ENCODE results near the gene UBE2G2.

Gene UBE2G2

DNA sequence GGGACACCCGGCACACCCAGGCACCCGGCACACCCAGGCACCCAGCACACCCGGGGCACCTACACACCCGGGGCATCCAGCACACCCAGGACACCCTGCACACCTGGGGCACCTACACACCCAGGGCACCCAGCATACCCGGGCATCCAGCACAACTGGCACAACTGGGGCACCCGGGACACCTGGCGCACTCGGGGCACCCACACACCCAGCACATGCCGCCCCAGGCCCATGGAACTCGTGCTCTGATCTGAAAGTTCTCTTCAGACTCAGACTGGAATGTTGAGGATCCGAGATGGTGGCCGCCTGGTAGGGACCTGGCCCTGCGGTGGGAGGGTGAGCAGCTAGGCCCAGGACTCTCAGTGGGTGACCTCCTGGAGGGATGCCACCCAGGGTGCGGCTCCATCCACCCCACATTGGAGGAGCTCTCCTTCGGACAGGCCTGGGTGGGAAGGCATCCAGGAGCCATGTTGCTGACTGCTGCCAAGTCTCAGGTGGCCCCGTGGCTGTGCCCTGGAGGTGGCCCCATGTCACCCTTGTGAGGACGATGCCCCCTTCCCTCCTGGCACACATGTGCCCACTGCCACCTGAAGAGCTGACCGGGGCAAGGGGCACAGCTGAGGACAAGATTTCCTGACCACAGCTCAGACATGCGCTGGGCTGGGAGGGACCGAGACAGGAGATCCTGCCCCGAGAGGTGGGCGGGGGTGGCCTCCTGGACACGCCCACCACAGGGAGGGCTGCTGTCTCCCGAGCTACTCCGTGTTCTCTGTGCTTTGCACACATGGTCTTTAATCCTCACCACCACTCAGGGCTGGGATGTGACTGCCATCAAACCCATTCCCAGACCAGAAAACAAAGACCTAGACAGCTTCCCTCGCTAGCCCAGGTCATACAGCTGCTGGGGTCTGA, 37.0 kb downstream of the UBE2G2 start:
- Mint-ChIP-seq H3K36me3 (peaks cover 23 to 36% of the 10 kb centered on the region in 2 donors), H3K27ac (no peak overlapping the region), H3K27me3 (no peaks in the 10 kb centered on the region), H3K9me3 (no peaks in the 10 kb centered on the region), H3K4me3 (no peak overlapping the region), H3K4me1 (peaks cover 11 to 12% of the 10 kb centered on the region in 2 donors)
- no peak for DNase-seq
- no peak for ATAC-seq (replicated peaks)

DNA sequence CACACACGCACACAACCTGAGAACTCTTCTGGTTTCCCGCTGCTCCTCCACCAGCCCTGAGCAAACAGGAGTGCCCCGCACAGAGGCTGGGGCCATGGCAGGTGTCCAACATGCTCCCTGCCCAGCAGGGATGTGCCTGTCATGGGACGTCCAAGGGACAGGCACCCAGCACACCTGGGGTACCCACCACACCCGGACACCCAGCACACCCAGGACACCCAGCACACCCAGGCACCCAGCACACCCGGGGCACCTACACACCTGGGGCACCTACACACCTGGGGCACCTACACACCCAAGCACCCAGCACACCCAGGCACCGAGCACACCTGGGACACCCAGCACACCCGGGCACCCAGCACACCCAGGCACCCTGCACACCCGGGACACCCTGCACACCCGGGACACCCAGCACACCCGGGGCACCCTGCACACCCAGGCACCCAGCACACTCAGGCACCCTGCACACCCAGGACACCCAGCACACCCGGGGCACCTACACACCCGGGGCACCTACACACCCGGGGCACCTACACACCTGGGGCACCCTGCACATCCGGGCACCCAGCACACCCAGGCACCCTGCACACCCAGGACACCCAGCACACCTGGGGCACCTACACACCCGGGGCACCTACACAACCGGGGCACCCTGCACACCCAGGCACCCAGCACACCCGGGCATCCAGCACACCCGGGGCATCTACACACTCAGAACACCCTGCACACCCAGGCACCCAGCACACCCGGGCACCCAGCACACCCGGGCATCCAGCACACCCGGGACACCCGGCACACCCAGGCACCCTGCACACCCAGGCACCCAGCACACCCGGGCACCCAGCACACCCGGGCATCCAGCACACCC, 37.9 kb downstream of the UBE2G2 start:
- Mint-ChIP-seq H3K9me3 (no peaks in the 10 kb centered on the region), H3K4me1 (peaks cover 11 to 12% of the 10 kb centered on the region in 2 donors), H3K4me3 (no peak overlapping the region), H3K27ac (no peak overlapping the region), H3K36me3 (peaks cover 18 to 29% of the 10 kb centered on the region in 2 donors), H3K27me3 (no peaks in the 10 kb centered on the region)
- DNase-seq (no peak), ATAC-seq (replicated peaks) (no peak)

DNA sequence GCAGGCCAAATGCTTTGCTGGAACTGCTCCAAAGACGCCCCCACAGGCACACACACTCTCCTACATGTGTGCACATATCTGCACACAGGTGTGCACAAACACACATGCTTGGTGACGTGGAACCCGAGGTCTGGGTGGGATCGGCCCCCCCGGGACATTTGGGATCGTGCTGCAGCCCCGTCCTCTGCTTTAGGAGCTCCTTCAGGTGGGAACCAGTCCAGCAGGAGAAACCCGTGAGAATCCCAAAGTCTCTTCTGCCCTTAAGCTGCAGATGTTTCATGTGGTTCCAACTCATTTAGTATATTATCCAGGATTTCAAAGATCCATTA, 38.6 kb downstream of the UBE2G2 start:
- no peak for ATAC-seq (replicated peaks)
- Mint-ChIP-seq H3K4me1 (peaks cover 11 to 12% of the 10 kb centered on the region in 2 donors), H3K4me3 (no peak overlapping the region), H3K9me3 (no peaks in the 10 kb centered on the region), H3K27ac (no peak overlapping the region), H3K36me3 (peaks cover 12 to 24% of the 10 kb centered on the region in 2 donors), H3K27me3 (no peaks in the 10 kb centered on the region)
- DNase-seq: no peak

DNA sequence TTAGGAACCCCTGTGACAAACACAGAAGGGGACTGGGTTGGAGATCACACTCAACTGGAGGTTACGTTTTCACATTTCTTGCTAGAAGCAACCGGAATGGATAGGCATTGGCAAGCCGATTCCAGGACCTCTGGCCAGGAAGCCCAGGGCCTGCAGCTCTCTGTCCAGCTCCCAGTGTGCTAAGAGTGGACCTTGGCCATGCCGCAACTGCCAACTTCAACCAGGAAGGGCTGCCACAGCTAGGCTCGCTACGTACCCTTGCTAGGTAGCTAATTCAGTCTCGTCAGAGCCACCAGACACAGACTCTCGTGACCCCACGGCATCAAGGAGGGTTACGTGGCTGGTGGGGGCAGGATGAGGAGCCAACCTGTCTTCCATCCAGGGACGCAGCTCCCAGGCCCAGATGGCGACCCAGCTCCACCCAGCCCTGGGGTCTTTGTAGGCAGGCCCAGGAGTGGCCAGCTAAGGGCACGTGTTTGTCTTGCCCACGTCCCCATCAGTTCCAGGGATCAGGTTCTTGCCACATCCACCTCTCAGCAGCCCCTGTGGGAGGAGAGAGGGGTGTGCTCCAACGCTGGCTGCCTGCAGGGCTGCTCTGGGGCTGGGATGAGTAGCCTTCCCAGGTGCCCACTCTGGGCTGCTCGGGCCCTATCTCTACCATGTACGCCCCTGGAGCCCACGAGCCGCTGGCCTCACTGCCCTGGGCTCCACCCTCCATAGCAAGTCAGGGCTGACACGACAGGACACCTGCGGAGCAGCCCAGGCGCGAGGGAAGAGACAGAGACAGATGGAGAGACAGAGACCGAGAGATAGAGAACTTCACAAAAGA, 39.2 kb downstream of the UBE2G2 start:
- Mint-ChIP-seq H3K27me3 (no peaks in the 10 kb centered on the region), H3K27ac (no peak overlapping the region)
- no peak for ATAC-seq (replicated peaks)

DNA sequence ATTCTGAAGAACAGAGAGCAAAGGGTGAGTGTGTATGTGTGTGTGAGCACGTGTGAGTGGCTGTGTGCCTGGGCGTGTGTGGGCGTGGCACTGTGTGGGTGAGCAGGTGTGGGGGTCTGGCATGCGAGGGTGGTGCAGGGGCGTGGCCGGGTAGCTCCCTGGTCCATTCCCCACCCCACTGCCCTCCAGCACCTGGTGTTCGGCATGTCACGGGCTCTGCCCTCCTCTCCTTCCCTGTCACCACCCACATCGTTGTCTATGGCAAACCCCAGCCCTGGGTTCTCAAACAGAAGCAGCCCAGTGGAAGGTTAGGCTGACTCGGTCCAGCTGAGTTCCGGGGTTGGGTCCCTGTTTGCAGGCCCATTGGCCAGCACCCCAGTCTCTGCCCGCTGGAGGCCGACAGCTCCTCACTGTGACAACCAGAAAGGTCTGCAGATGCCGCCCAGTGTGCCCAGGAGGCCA, 39.8 kb downstream of the UBE2G2 start:
- ATAC-seq (replicated peaks) (peak in 1 of 2 donors; percentile 14), DNase-seq (no peak)
- no peaks in the 10 kb centered on the region for H3K9me3 Mint-ChIP-seq
- no peaks in the 10 kb centered on the region for H3K27me3 Mint-ChIP-seq
- no peak overlapping the region for H3K27ac Mint-ChIP-seq
- no peak overlapping the region for H3K4me3 Mint-ChIP-seq
- peaks cover 11 to 12% of the 10 kb centered on the region in 2 donors for H3K4me1 Mint-ChIP-seq
- H3K36me3 Mint-ChIP-seq: peaks cover 12 to 17% of the 10 kb centered on the region in 2 donors

More for the DNA sequence above, 39.2 kb downstream of the UBE2G2 start:
- H3K9me3 Mint-ChIP-seq: no peaks in the 10 kb centered on the region
- DNase-seq: no peak
- peaks cover 11 to 12% of the 10 kb centered on the region in 2 donors for H3K4me1 Mint-ChIP-seq
- peaks cover 12 to 22% of the 10 kb centered on the region in 2 donors for H3K36me3 Mint-ChIP-seq
- no peak overlapping the region for H3K4me3 Mint-ChIP-seq

DNA sequence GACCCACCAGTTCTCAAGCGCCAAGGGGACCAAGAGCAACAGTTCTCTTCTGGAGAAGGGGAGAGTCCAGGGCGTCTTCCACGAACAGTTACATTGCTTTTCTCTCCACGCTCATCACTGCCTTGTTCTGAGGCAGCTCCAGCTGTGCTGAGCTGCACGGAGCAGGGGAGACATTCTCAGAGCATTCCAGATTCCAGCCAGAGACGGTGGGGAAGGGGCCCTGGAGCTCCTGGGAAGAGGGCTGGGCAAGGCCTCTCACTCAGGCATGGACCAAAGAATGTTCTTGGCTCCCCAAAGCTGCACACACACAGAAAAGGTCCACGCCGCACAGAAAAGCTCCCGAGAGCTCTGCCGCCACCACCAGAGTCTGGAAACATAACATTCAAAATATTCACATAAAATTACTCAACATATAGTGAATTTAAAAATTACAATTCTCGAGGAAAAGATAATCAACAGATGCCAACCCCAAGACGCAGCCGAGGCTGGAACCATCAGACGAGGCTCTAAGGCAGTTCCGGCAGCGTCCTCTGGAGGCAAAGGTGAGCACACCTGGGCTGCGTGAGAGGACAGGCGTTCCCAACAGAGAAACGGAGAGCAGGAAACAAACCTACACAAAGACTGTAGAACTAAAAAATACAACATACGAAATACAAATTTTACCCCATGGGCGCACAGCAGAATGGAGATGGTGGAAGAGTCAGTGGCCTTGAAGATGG, 40.5 kb downstream of the UBE2G2 start:
- H3K4me1 Mint-ChIP-seq: peaks cover 8 to 10% of the 10 kb centered on the region in 2 donors
- H3K4me3 Mint-ChIP-seq: no peak overlapping the region
- peaks cover 12 to 17% of the 10 kb centered on the region in 2 donors for H3K36me3 Mint-ChIP-seq
- no peak for DNase-seq
- no peaks in the 10 kb centered on the region for H3K9me3 Mint-ChIP-seq
- no peaks in the 10 kb centered on the region for H3K27me3 Mint-ChIP-seq
- ATAC-seq (replicated peaks): no peak
- no peak overlapping the region for H3K27ac Mint-ChIP-seq

DNA sequence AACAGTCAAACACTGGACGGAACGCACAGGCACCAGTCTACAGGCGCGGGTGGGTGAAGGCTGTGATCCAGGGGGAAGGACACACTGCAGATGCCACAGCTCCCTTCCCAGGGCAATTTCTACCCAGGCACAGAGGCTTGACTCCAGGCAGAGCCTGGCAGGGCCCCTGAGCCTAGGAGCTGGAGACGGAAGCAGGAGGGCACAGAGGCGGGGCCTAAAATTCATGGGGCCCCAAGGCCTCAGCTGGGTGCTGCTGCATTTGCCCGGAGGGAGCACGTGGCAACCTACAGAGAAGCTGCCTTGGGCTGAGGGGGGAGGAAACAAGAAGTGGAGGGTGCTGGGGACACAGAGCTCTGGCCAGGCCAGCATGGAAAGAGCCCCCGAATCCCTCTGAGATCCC, 41.2 kb downstream of the UBE2G2 start:
- Mint-ChIP-seq H3K4me1 (peaks cover 2% of the 10 kb centered on the region in 2 donors), H3K27me3 (no peaks in the 10 kb centered on the region), H3K36me3 (peaks cover 9 to 11% of the 10 kb centered on the region in 2 donors), H3K27ac (no peak overlapping the region), H3K9me3 (no peaks in the 10 kb centered on the region), H3K4me3 (no peak overlapping the region)
- no peak for DNase-seq
- ATAC-seq (replicated peaks): no peak

DNA sequence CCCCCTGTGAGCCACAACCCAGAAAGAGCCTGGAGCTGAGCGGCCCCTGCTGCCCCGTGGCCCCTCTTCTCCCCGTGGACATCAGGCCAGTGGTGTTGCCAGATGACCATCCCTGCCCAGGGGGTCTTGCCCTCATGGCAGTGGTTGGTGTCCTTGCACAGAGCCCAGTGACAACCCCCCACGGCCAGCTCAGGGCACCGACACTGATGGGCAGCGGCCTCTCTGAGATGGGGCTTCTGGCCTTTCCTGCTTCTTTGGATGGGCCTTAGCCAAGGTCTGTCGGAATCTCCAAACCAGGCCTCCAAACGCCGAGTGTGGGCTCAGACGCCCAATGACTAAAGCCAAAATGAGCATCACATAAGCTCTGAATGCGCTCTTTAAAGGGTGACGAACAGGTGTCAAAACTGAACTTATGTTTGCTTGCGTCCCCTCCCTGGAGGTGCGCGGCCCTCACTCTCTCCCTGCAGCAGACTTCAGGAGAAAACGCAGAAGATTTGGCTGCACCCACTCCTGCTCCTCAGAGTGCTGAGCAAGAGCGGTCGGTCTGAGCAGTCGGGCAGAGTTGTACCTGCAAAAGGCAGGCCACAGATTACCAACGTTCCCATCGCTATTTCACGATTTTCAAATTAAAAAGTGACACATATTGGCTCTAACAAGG, 41.9 kb downstream of the UBE2G2 start:
- Mint-ChIP-seq H3K4me3 (no peak overlapping the region), H3K27ac (no peak overlapping the region), H3K4me1 (peaks cover 0 to 2% of the 10 kb centered on the region in 2 donors), H3K27me3 (no peaks in the 10 kb centered on the region), H3K36me3 (peaks cover 7 to 10% of the 10 kb centered on the region in 2 donors), H3K9me3 (peaks cover 0 to 5% of the 10 kb centered on the region in 2 donors)
- DNase-seq: no peak
- no peak for ATAC-seq (replicated peaks)

DNA sequence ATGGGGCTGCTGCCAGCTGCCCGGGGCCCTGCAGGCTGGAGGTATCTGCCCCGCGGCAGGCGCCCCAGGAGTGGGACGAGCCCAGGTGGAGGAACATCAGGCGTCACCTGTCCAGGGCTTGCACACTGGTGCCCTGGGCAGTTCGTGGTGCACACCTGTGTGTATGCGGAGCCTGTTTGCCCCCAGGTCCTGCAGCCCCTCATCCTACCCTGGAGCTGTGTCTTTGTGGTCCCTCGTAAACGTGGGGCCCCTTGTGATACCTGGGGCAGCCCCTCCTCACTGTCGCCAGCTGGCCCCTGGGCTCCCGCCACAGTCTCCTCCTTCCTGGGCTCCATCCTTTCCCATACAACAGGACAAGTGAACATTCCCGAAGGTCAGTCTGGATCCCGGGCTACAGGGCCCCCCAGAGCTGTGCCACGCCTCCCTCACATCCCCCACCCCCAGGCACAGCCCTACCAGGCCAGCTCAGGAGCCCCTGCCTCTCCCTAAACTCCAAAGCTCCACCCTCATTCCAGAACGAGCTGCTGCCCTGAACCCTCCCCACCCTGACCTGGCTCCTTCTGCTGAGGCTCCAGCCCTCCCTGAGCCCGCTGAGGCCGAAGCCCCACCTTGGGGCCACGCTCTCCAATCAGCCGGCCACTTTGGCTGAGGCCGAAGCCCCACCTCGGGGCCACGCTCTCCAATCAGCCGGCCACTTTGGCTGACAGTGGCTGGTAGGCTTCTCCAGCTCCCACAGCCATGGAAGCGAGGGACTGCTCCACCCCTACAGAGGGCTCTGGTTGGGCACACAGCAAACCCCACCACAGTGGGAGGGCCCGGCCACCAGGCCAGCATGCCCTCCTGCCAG, 42.6 kb downstream of the UBE2G2 start:
- peaks cover 0 to 8% of the 10 kb centered on the region in 2 donors for H3K9me3 Mint-ChIP-seq
- no peak overlapping the region for H3K27ac Mint-ChIP-seq
- no peak overlapping the region for H3K4me3 Mint-ChIP-seq
- DNase-seq: no peak
- H3K27me3 Mint-ChIP-seq: no peaks in the 10 kb centered on the region
- H3K36me3 Mint-ChIP-seq: peaks cover 7 to 10% of the 10 kb centered on the region in 2 donors
- ATAC-seq (replicated peaks): no peak
- peaks cover 0 to 2% of the 10 kb centered on the region in 2 donors for H3K4me1 Mint-ChIP-seq

DNA sequence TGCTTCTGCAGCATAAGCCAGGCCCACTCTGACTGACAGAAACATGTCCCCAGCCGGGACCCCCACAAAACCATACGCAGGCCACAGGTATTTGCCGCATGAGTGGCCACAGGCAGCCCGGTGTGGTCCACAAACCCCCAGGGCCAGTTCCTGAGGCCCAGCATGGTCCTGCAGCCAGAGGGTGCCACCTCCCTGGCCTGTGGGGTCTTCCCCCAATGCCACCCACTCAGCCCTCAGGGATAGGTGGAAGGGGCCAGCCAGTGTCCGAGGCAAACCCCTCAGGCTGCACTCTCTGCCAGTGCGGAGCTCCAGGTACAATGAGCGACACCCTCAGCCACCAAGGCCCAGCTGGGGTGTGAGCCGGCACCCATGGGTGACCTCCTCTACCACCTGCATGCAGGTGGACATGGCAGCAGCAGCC, 43.5 kb downstream of the UBE2G2 start:
- Mint-ChIP-seq H3K4me1 (peaks cover 0 to 2% of the 10 kb centered on the region in 2 donors), H3K9me3 (peaks cover 0 to 8% of the 10 kb centered on the region in 2 donors), H3K27me3 (no peaks in the 10 kb centered on the region), H3K4me3 (no peak overlapping the region), H3K27ac (no peak overlapping the region), H3K36me3 (peaks cover 12 to 15% of the 10 kb centered on the region in 2 donors)
- no peak for DNase-seq
- ATAC-seq (replicated peaks): no peak

DNA sequence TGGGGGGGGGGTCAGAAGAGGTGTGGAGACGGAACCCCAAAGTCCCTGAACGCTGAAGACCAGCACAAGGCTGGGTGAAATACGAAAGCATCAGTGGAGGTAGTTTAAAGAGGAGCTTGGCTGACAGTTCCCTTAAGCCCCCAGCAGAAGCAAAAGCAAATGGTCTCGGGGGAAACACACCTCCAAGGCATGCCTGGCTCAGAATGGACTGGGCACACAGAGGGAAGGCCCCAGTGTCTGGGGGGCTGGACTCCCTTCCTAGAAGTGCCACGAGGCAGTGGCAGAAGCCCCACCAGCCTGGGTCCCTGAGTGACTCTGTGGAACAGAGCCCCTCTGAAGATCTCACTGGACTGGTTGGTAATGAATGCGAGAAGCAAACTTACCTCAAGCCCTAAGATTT, 43.9 kb downstream of the UBE2G2 start:
- Mint-ChIP-seq H3K27me3 (no peaks in the 10 kb centered on the region), H3K9me3 (peaks cover 0 to 8% of the 10 kb centered on the region in 2 donors), H3K27ac (no peak overlapping the region), H3K4me1 (peaks cover 0 to 2% of the 10 kb centered on the region in 2 donors), H3K36me3 (peaks cover 12 to 18% of the 10 kb centered on the region in 2 donors), H3K4me3 (no peak overlapping the region)
- DNase-seq (no peak), ATAC-seq (replicated peaks) (no peak)

DNA sequence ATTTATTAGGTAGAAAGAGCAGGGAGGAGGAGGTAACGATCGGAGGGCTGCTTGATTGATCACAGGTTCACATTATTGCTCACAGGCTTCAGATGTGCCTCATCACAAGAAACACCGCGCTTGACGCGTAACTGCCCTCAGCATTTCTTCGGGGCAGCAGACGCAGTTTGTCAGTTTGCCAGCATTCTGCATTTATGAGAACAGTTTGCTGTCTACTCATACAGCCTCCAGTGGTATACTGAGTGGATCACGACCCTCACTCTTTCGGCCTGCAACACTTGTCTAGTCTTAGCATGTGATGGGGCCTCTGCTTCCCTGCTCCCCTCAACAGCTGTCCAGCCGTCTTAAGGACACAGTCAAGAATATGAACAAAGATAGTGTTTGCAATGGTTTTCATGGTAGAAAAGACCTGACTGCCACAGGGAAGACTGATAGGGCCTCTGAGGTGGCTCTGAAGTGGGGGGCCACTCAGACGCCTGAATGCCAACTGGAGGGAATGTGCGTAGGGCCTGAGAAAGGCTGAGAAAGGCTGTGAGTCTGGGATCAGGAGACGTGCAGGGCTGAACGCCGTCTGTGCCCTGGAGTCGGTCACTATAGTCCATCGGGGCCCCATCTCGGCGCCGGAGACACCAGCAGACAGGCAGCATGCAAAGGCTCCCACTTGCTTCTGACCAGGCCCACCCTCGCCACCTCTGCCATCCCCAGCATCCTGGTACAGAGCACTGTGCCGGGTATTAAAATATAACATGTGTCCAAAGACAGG, 45.0 kb downstream of the UBE2G2 start:
- Mint-ChIP-seq H3K36me3 (peaks cover 15 to 25% of the 10 kb centered on the region in 2 donors), H3K4me1 (peaks cover 0 to 2% of the 10 kb centered on the region in 2 donors), H3K27me3 (peaks cover 8 to 10% of the 10 kb centered on the region in 2 donors), H3K27ac (no peak overlapping the region), H3K9me3 (peaks cover 0 to 8% of the 10 kb centered on the region in 2 donors), H3K4me3 (no peak overlapping the region)
- no peak for ATAC-seq (replicated peaks)
- no peak for DNase-seq

Measured in stimulated activated naive B cell treated with anti-CD40 and anti-IgM and Interleukin-4, amounts not matched to agents 10 μg/mL and 1 μg/mL and 100 μg/mL, for 72 hours (primary cell).